ENCODE measurements around the gene TLL2.
"Not testable (repeated sequence)": the region's sequence is repeated elsewhere in the genome, so short reads cannot be mapped to it uniquely, and the experiment has no call there.

TLL2 gene

GRCh38 chr10:96548589-96548988 is 34.9 kb upstream of the TLL2 start:
- no peak for DNase-seq
- Histone ChIP-seq H3K4me3 (ENCODE audit: low read depth, low read length) (no peak overlapping the region), H3K36me3 (replicated peaks) (peaks cover 32% of the 10 kb centered on the region), H3K27me3 (replicated peaks) (no peaks in the 10 kb centered on the region), H3K27ac (no peak overlapping the region)
- no peak for TF ChIP-seq CTCF (IDR thresholded peaks at IDR 0.05; ENCODE audit: low read depth, low read length, missing control alignments)
- in situ Hi-C loops (cut with HindIII; ENCODE audit: low pct_ligation_motif_present, low sequenced_read_pairs): no loop called here

GRCh38 chr10:96545558-96545957 is 31.8 kb upstream of the TLL2 start:
- H3K27me3 ChIP-seq (replicated peaks); H3K4me3 ChIP-seq (ENCODE audit: low read depth, low read length); in situ Hi-C loops (cut with HindIII; ENCODE audit: low pct_ligation_motif_present, low sequenced_read_pairs); H3K27ac ChIP-seq; DNase-seq: not testable (repeated sequence)
- peaks cover 30% of the 10 kb centered on the region for H3K36me3 ChIP-seq (replicated peaks)

- in situ Hi-C loops (cut with HindIII; ENCODE audit: low pct_ligation_motif_present, low sequenced_read_pairs): no loop called here
- no peak for DNase-seq
- TF ChIP-seq CTCF (IDR thresholded peaks at IDR 0.05; ENCODE audit: low read depth, low read length, missing control alignments): no peak
- H3K4me3 ChIP-seq (ENCODE audit: low read depth, low read length): no peak overlapping the region
- no peak overlapping the region for H3K27ac ChIP-seq
- H3K36me3 ChIP-seq (replicated peaks): peaks cover 25% of the 10 kb centered on the region
- H3K27me3 ChIP-seq (replicated peaks): no peaks in the 10 kb centered on the region
These were observed 28.2 kb upstream of the TLL2 start for GRCh38 chr10:96541921-96542320.

- in situ Hi-C loops (cut with HindIII; ENCODE audit: low pct_ligation_motif_present, low sequenced_read_pairs): no loop called here
- TF ChIP-seq CTCF (IDR thresholded peaks at IDR 0.05; ENCODE audit: low read depth, low read length, missing control alignments): no peak
- Histone ChIP-seq H3K27ac (no peak overlapping the region), H3K27me3 (replicated peaks) (no peaks in the 10 kb centered on the region), H3K36me3 (replicated peaks) (peaks cover 13% of the 10 kb centered on the region), H3K4me3 (ENCODE audit: low read depth, low read length) (no peak overlapping the region)
- DNase-seq: no peak
These were observed 26.5 kb upstream of the TLL2 start for GRCh38 chr10:96540240-96540639.

GRCh38 chr10:96538683-96539082 is 25.0 kb upstream of the TLL2 start:
- no peaks in the 10 kb centered on the region for H3K27me3 ChIP-seq (replicated peaks)
- H3K4me3 ChIP-seq (ENCODE audit: low read depth, low read length): no peak overlapping the region
- in situ Hi-C loops (cut with HindIII; ENCODE audit: low pct_ligation_motif_present, low sequenced_read_pairs): no loop called here
- TF ChIP-seq CTCF (IDR thresholded peaks at IDR 0.05; ENCODE audit: low read depth, low read length, missing control alignments): no peak
- DNase-seq: no peak
- H3K36me3 ChIP-seq (replicated peaks): peaks cover 10% of the 10 kb centered on the region
- H3K27ac ChIP-seq: no peak overlapping the region

- Histone ChIP-seq H3K36me3 (replicated peaks) (peaks cover 7% of the 10 kb centered on the region), H3K4me3 (ENCODE audit: low read depth, low read length) (no peak overlapping the region), H3K27ac (no peak overlapping the region), H3K27me3 (replicated peaks) (no peaks in the 10 kb centered on the region)
- DNase-seq: no peak
- TF ChIP-seq CTCF (IDR thresholded peaks at IDR 0.05; ENCODE audit: low read depth, low read length, missing control alignments): no peak
- in situ Hi-C loops (cut with HindIII; ENCODE audit: low pct_ligation_motif_present, low sequenced_read_pairs): no loop called here
These were observed 22.4 kb upstream of the TLL2 start for GRCh38 chr10:96536129-96536528.
